Measurements from ENCODE around the gene FOXO1. TPM values are rescaled to one million over a fixed set of nuclear protein-coding genes. Genes with fewer than 3 reads are reported as not detected.

Gene FOXO1
- total and polyA plus RNA-seq, 2 donors (not counting 1 experiment from before 2014, with no cell fraction given), result 1.9 to 2.5 TPM

DNA sequence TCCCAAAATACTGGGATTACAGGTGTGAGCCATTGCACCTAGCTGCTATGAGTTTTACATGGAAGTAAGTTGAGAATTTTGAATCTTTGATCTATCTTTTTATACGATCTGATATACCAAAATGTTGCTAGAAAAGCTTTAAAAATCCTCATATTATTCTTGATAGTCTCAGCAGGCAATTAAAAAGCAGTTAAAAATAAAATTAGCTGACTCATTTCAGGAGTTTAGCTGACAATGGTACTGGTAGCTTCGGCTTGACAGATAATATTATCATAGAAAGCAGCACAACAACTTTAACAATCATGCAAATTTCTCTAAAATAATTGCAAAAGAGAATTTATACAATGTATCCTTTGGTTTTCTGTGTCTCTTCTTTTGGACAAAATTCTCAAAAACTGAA lies 9.6 kb upstream of the FOXO1 start:
- H3K4me1 ChIP-seq (ENCODE audit: control insufficient read depth, extremely low read depth, insufficient read depth, low read length), result no peaks in the 10 kb centered on the region
- H3K4me3 ChIP-seq (replicated peaks in 1 of 4; ENCODE audit: control extremely low read depth in 1 of 4, insufficient read depth in 1 of 4, low read depth in 3 of 4, low read length in 4 of 4), result no peak overlapping the region
- H3K27ac ChIP-seq (ENCODE audit: insufficient read depth, low read length), result no peak overlapping the region
- no peaks in the 10 kb centered on the region for H3K9me3 ChIP-seq (ENCODE audit: control insufficient read depth, insufficient read depth, low read depth, low read length)
- no peaks in the 10 kb centered on the region for H4K20me1 ChIP-seq (ENCODE audit: control insufficient read depth, extremely low read depth, insufficient read depth, low read length)
- TF ChIP-seq CTCF (conservative IDR thresholded peaks at IDR 0.05 in 1 of 2, IDR thresholded peaks at IDR 0.05 in 1 of 2; ENCODE audit: low read depth in 1 of 2, low read length in 2 of 2) (no peak), EZH2 (IDR thresholded peaks at IDR 0.05; ENCODE audit: low read length, missing control alignments) (no peak)
- H2AFZ ChIP-seq (ENCODE audit: low read length), result no peak overlapping the region
- no peak for DNase-seq (ENCODE audit: low read depth in 2 of 2)
- H3K9ac ChIP-seq (ENCODE audit: insufficient read depth, low read length), result no peak overlapping the region
- H3K36me3 ChIP-seq (ENCODE audit: control insufficient read depth, insufficient read depth, low read length), result no peaks in the 10 kb centered on the region
- no peak overlapping the region for H3K4me2 ChIP-seq (ENCODE audit: extremely low read depth, insufficient read depth, low read length)
- H3K27me3 ChIP-seq (ENCODE audit: control insufficient read depth, insufficient read depth, low read length), result no peaks in the 10 kb centered on the region
- H3K79me2 ChIP-seq (ENCODE audit: control insufficient read depth, insufficient read depth, low read length), result no peaks in the 10 kb centered on the region

DNA sequence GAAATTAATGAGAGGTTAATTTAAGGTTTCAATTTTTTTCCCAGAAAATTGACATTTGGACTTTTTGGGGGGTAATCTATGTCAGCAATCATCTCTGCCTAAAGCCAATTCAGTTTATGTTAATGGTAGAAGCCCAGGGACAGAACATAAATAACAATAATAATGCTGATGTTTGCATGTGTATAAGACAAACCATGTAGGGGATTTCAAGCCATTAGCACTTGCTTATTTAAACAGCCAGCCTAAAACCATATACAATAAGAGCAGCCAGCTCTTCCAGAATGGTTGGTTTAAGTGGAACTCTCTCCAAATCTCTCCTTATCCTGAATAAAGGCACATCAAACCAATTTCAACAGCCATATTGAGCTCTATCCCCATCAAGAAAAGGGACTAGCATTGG lies 7.0 kb upstream of the FOXO1 start:
- no peak for DNase-seq (ENCODE audit: low read depth in 2 of 2)
- no peak overlapping the region for H3K27ac ChIP-seq (ENCODE audit: insufficient read depth, low read length)
- no peaks in the 10 kb centered on the region for H4K20me1 ChIP-seq (ENCODE audit: control insufficient read depth, extremely low read depth, insufficient read depth, low read length)
- H3K79me2 ChIP-seq (ENCODE audit: control insufficient read depth, insufficient read depth, low read length), result no peaks in the 10 kb centered on the region
- no peak overlapping the region for H3K9ac ChIP-seq (ENCODE audit: insufficient read depth, low read length)
- H2AFZ ChIP-seq (ENCODE audit: low read length), result no peak overlapping the region
- H3K4me2 ChIP-seq (ENCODE audit: extremely low read depth, insufficient read depth, low read length), result no peak overlapping the region
- H3K27me3 ChIP-seq (ENCODE audit: control insufficient read depth, insufficient read depth, low read length), result no peaks in the 10 kb centered on the region
- no peak for TF ChIP-seq CTCF (conservative IDR thresholded peaks at IDR 0.05 in 1 of 2, IDR thresholded peaks at IDR 0.05 in 1 of 2; ENCODE audit: low read depth in 1 of 2, low read length in 2 of 2)
- TF ChIP-seq EZH2 (IDR thresholded peaks at IDR 0.05; ENCODE audit: low read length, missing control alignments), result no peak
- no peaks in the 10 kb centered on the region for H3K36me3 ChIP-seq (ENCODE audit: control insufficient read depth, insufficient read depth, low read length)
- no peak overlapping the region for H3K4me3 ChIP-seq (replicated peaks in 1 of 4; ENCODE audit: control extremely low read depth in 1 of 4, insufficient read depth in 1 of 4, low read depth in 3 of 4, low read length in 4 of 4)
- H3K9me3 ChIP-seq (ENCODE audit: control insufficient read depth, insufficient read depth, low read depth, low read length), result no peaks in the 10 kb centered on the region
- H3K4me1 ChIP-seq (ENCODE audit: control insufficient read depth, extremely low read depth, insufficient read depth, low read length), result no peaks in the 10 kb centered on the region

GRCh38 chr13:40672765-40673397 lies 6.4 kb upstream of the FOXO1 start:
- Histone ChIP-seq H3K36me3 (ENCODE audit: control insufficient read depth, insufficient read depth, low read length) (no peaks in the 10 kb centered on the region), H3K4me2 (ENCODE audit: extremely low read depth, insufficient read depth, low read length) (no peak overlapping the region), H3K4me3 (replicated peaks in 1 of 4; ENCODE audit: control extremely low read depth in 1 of 4, insufficient read depth in 1 of 4, low read depth in 3 of 4, low read length in 4 of 4) (no peak overlapping the region), H3K79me2 (ENCODE audit: control insufficient read depth, insufficient read depth, low read length) (no peaks in the 10 kb centered on the region), H3K9me3 (ENCODE audit: control insufficient read depth, insufficient read depth, low read depth, low read length) (no peaks in the 10 kb centered on the region), H3K4me1 (ENCODE audit: control insufficient read depth, extremely low read depth, insufficient read depth, low read length) (no peaks in the 10 kb centered on the region), H2AFZ (ENCODE audit: low read length) (no peak overlapping the region), H3K9ac (ENCODE audit: insufficient read depth, low read length) (no peak overlapping the region), H3K27me3 (ENCODE audit: control insufficient read depth, insufficient read depth, low read length) (no peaks in the 10 kb centered on the region), H3K27ac (ENCODE audit: insufficient read depth, low read length) (no peak overlapping the region), H4K20me1 (ENCODE audit: control insufficient read depth, extremely low read depth, insufficient read depth, low read length) (no peaks in the 10 kb centered on the region)
- no peak for DNase-seq (ENCODE audit: low read depth in 2 of 2)
- no peak for TF ChIP-seq CTCF (conservative IDR thresholded peaks at IDR 0.05 in 1 of 2, IDR thresholded peaks at IDR 0.05 in 1 of 2; ENCODE audit: low read depth in 1 of 2, low read length in 2 of 2)
